ENCODE measurements around the gene HAUS8. TPM values are rescaled to one million over a fixed set of nuclear protein-coding genes. Genes with fewer than 3 reads are reported as not detected.

Gene HAUS8
- 3.6 and 4.8 TPM in 2 replicates for polyA plus RNA-seq
- polyA minus RNA-seq, result 2.4 and 3.4 TPM in 2 replicates

GRCh38 chr19:17075035-17075863 is at the start of gene HAUS8, which contains the start of gene MYO9B:
Gene HAUS8 (minus strand): TSS chr19:17075452. CDS start chr19:17075422, 30 bp downstream.
Gene MYO9B (plus strand): TSS chr19:17075777. CDS start chr19:17101718, 25,941 bp downstream.
- no peaks in the 10 kb centered on the region for H3K36me3 ChIP-seq (ENCODE audit: insufficient read depth, low read length)
- TF ChIP-seq POLR2AphosphoS5 (IDR thresholded peaks at IDR 0.05) (peak; percentile 53), SMC3 (conservative IDR thresholded peaks at IDR 0.05; ENCODE audit: poor library complexity) (peak; percentile 41), RAD21 (conservative IDR thresholded peaks at IDR 0.05) (no peak), REST (IDR thresholded peaks at IDR 0.05; ENCODE audit: borderline replicate concordance) (peak; percentile 72), EP300 (conservative IDR thresholded peaks at IDR 0.05; ENCODE audit: poor library complexity, severe bottlenecking) (peak; percentile 51), MXI1 (conservative IDR thresholded peaks at IDR 0.05; ENCODE audit: poor library complexity, severe bottlenecking) (peak; percentile 98), TAF1 (IDR thresholded peaks at IDR 0.05; ENCODE audit: low read depth) (peak; percentile 71), EZH2 (IDR thresholded peaks at IDR 0.05; ENCODE audit: borderline replicate concordance, insufficient read depth, low read length, poor library complexity, severe bottlenecking) (no peak)
- TF ChIP-seq, protein P1, sequence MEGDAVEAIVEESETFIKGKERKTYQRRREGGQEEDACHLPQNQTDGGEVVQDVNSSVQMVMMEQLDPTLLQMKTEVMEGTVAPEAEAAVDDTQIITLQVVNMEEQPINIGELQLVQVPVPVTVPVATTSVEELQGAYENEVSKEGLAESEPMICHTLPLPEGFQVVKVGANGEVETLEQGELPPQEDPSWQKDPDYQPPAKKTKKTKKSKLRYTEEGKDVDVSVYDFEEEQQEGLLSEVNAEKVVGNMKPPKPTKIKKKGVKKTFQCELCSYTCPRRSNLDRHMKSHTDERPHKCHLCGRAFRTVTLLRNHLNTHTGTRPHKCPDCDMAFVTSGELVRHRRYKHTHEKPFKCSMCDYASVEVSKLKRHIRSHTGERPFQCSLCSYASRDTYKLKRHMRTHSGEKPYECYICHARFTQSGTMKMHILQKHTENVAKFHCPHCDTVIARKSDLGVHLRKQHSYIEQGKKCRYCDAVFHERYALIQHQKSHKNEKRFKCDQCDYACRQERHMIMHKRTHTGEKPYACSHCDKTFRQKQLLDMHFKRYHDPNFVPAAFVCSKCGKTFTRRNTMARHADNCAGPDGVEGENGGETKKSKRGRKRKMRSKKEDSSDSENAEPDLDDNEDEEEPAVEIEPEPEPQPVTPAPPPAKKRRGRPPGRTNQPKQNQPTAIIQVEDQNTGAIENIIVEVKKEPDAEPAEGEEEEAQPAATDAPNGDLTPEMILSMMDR (IDR thresholded peaks at IDR 0.05; ENCODE audit: poor library complexity, severe bottlenecking), result peak; percentile 48
- no peaks in the 10 kb centered on the region for H3K9me3 ChIP-seq (ENCODE audit: low read length)
- H3K4me2 ChIP-seq (ENCODE audit: low read length), result peak within 1 kb of the TSS; percentile 82
- peak within 1 kb of the TSS; percentile 94 for H3K4me3 ChIP-seq (ENCODE audit: low read length)
- H3K9ac ChIP-seq (ENCODE audit: low read length), result peak within 1 kb of the TSS; percentile 75
- no peaks in the 10 kb centered on the region for H3K27me3 ChIP-seq (ENCODE audit: insufficient read depth, low read depth, low read length)
- H4K20me1 ChIP-seq (ENCODE audit: insufficient read depth), result no peaks in the 10 kb centered on the region
- no peaks in the 10 kb centered on the region for H3K9me2 ChIP-seq (ENCODE audit: insufficient read depth, low read length)
- H3K79me2 ChIP-seq (replicated peaks; ENCODE audit: insufficient read depth, low read length), result peaks cover 33% of the 10 kb centered on the region
- H2AFZ ChIP-seq (ENCODE audit: low read depth, low read length), result peak within 1 kb of the TSS; percentile 96
- no peaks in the 10 kb centered on the region for H3F3A ChIP-seq (ENCODE audit: insufficient read depth, low read length, poor library complexity, severe bottlenecking)
- H3K27ac ChIP-seq (ENCODE audit: low read length), result peak within 1 kb of the TSS; percentile 70

DNA sequence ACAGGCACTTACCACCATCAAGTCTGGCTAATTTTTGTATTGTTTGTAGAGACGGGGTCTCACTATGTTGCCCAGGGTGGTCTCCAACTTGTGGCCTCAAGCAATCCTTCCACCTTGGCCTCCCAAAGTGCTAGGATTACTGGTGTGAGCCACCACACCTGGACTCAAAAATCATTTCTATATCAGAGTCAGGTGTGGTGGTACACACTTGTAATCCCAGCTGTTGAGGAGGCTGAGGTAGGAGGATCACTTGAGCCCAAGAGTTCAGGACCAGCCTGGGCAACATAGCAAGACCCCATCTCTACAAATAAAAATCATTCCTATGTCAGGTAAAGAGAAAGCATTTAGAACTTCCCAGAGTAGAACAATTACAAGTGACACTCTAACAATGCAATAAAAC is 48.8 kb upstream of the HAUS8 start:
- Histone ChIP-seq H3K4me3 (ENCODE audit: low read length) (no peak overlapping the region), H3K27ac (ENCODE audit: low read length) (no peak overlapping the region), H3K36me3 (ENCODE audit: insufficient read depth, low read length) (no peaks in the 10 kb centered on the region), H3F3A (ENCODE audit: insufficient read depth, low read length, poor library complexity, severe bottlenecking) (no peaks in the 10 kb centered on the region), H3K9ac (ENCODE audit: low read length) (no peak overlapping the region), H3K79me2 (replicated peaks; ENCODE audit: insufficient read depth, low read length) (no peaks in the 10 kb centered on the region), H2AFZ (ENCODE audit: low read depth, low read length) (no peak overlapping the region), H3K4me2 (ENCODE audit: low read length) (no peak overlapping the region), H3K27me3 (ENCODE audit: insufficient read depth, low read depth, low read length) (no peaks in the 10 kb centered on the region), H4K20me1 (ENCODE audit: insufficient read depth) (no peaks in the 10 kb centered on the region), H3K9me2 (ENCODE audit: insufficient read depth, low read length) (no peaks in the 10 kb centered on the region), H3K9me3 (ENCODE audit: low read length) (no peaks in the 10 kb centered on the region)
- TF ChIP-seq EP300 (conservative IDR thresholded peaks at IDR 0.05; ENCODE audit: poor library complexity, severe bottlenecking) (no peak), REST (IDR thresholded peaks at IDR 0.05; ENCODE audit: borderline replicate concordance) (no peak), MXI1 (conservative IDR thresholded peaks at IDR 0.05; ENCODE audit: poor library complexity, severe bottlenecking) (no peak)

All from neural cell (in vitro differentiated cells).